Breast epithelium (tissue), 3 donors: ENCODE measurements around the gene CCDC83.

Experiments
- CTCF ChIP-seq, 3 donors: fragments of 450-650 bp; IDR thresholded peaks; one replicate each; pipeline ENCODE4 v1.5.1; 2016 to 2017; ENCODE audit warnings: antibody characterized with exemption in 3 of 3, mild to moderate bottlenecking in 3 of 3, moderate library complexity in 3 of 3
- POLR2A ChIP-seq: fragments of 450-650 bp; IDR thresholded peaks from one replicate; pipeline ENCODE4 v1.6.1; 2016; ENCODE audit warnings: antibody characterized with exemption, mild to moderate bottlenecking, moderate library complexity
- POLR2AphosphoS5 ChIP-seq, 3 donors: sonication (generic); formaldehyde crosslinking; IDR thresholded peaks; one replicate each; pipeline ENCODE4 v1.6.1; 2017; ENCODE audit warnings: antibody characterized with exemption in 3 of 3

DNA sequence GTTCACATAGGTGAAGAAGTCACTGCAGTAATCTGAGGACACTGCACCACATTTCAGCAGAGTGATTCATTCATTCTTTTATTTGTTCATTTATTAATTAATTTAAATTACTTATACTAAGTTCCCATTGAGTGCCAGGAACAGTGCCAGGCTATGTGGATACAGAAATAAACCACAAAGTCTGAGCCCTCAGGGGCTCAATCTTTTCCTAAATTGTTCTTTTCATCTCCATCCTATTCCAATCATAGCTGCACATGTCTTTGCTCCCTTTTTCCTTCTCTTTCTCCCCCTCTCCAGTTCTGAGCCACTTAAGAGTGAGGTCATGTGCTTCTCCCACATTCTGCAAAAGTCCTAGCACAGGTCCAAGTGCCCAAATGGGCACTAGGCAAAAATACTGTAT is 49.2 kb upstream of the CCDC83 start:
- TF ChIP-seq CTCF (IDR thresholded peaks at IDR 0.05) (no peak), POLR2A (no peak), POLR2AphosphoS5 (IDR thresholded peaks at IDR 0.05) (no peak)
